Gastrocnemius medialis (tissue), 4 donors: ENCODE measurements around the gene SFMBT2.

Experiments used
- CTCF ChIP-seq, 5 experiments: fragments of 450-650 bp in 3 of 5; fragments of 200-600 bp in 2 of 5; sonication (generic) in 2 of 5; IDR thresholded peaks in 4 of 5; conservative IDR thresholded peaks in 1 of 5; 1 replicate in 4 of 5; 2 replicates in 1 of 5; pipeline ENCODE4 v1.5.1; 2016 to 2019; ENCODE audit warnings: antibody characterized with exemption in 5 of 5, mild to moderate bottlenecking in 3 of 5, moderate library complexity in 3 of 5
- POLR2A ChIP-seq, 2 donors: fragments of 450-650 bp; IDR thresholded peaks; one replicate each; pipeline ENCODE4 v1.6.1; 2017; ENCODE audit warnings: antibody characterized with exemption in 2 of 2, mild to moderate bottlenecking in 2 of 2, moderate library complexity in 2 of 2

- TF ChIP-seq CTCF (IDR thresholded peaks at IDR 0.05 in 4 of 5, conservative IDR thresholded peaks at IDR 0.05 in 1 of 5) (no peak), POLR2A (IDR thresholded peaks at IDR 0.05) (no peak)
Measured at GRCh38 chr10:7210516-7210915, 200.3 kb downstream of the SFMBT2 start.
